GM12878 (cell line): ENCODE results near the gene UNC13A. TPM values are rescaled to one million over a fixed set of nuclear protein-coding genes. Genes with fewer than 3 reads are reported as not detected.

Experiments used
- ATAC-seq: fragments of 200-7000 bp; cut with Tn5 transposase; 3 replicates; pipeline ENCODE4 v1.9.1; 2020; ENCODE audit warnings: mild to moderate bottlenecking, moderate library complexity
- BruUV-seq: library from RNA; stranded (reverse); fragments of 400-500 nt; replicated peaks from 2 replicates; lab custom pipeline; 2021; lab: Mats Ljungman, UMichigan
- CTCF ChIA-PET: fragments of 300-600 bp; sonication (Branson Sonifier 250); formaldehyde crosslinking; extraction: SDS; loops from one replicate; lab custom pipeline; 2021; ENCODE audit warnings: inconsistent platforms; lab: Yijun Ruan, JAX
- POLR2A ChIA-PET: fragments of 350-600 bp; formaldehyde crosslinking; extraction: SDS; loops from one replicate; lab custom pipeline; 2021; ENCODE audit warnings: inconsistent platforms; lab: Charles Lee
- RAD21 ChIA-PET: fragments of 300-600 bp; sonication (Branson Sonifier 250); formaldehyde crosslinking; loops from one replicate; lab custom pipeline; 2023; ENCODE audit warnings: antibody characterized with exemption; ENCODE audit not compliant: unreplicated experiment; lab: Charles Lee
- SMC1A ChIA-PET: fragments of 300-600 bp; sonication (Branson Sonifier 250); formaldehyde crosslinking; loops from one replicate; lab custom pipeline; 2023; ENCODE audit not compliant: unreplicated experiment, uncharacterized antibody; lab: Charles Lee
- DNase-seq: peaks from one replicate; pipeline ENCODE4 v3.0.0-alpha.2; 2011; ENCODE audit warnings: low read depth, low spot score
- FAIRE-seq: peaks from 3 replicates; lab custom pipeline; 2011; peaks lifted over from hg19 to GRCh38; lab: Jason Lieb, UNC
- H2AFZ ChIP-seq: 2 replicates; pipeline ENCODE4 v1.6.0; 2011; ENCODE audit warnings: low read depth, low read length, control low read depth; ENCODE audit not compliant: control insufficient read depth
- H3K27ac ChIP-seq: 2 replicates; pipeline ENCODE4 v1.5.1; 2011; ENCODE audit warnings: control low read depth; ENCODE audit not compliant: control insufficient read depth, insufficient read depth
- H3K27me3 ChIP-seq, 2 experiments: replicated peaks in 1 of 2; 2 replicates each; pipeline versions ENCODE4 v1.6.0 to v1.6.1; 2011; ENCODE audit warnings: low read length in 1 of 2; ENCODE audit not compliant: control insufficient read depth in 2 of 2, insufficient read depth in 2 of 2
- H3K36me3 ChIP-seq, 2 experiments: 2 replicates each; pipeline ENCODE4 v1.5.1; 2011; ENCODE audit warnings: low read length in 1 of 2; ENCODE audit not compliant: control insufficient read depth in 2 of 2, insufficient read depth in 2 of 2
- H3K4me1 ChIP-seq: 2 replicates; pipeline ENCODE4 v1.6.1; 2011; ENCODE audit warnings: mild to moderate bottlenecking, low read length, moderate library complexity, mixed read lengths; ENCODE audit not compliant: control insufficient read depth, insufficient read depth
- H3K4me2 ChIP-seq: 2 replicates; pipeline ENCODE4 v1.6.0; 2011; ENCODE audit warnings: control low read depth; ENCODE audit not compliant: control insufficient read depth, insufficient read depth
- H3K4me3 ChIP-seq: fragments of 200-600 bp; sonication (generic); 2 replicates; pipeline ENCODE4 v1.5.1; 2016
- H3K79me2 ChIP-seq: 2 replicates; pipeline ENCODE4 v1.6.0; 2011; ENCODE audit warnings: low read length; ENCODE audit not compliant: control insufficient read depth, insufficient read depth
- H3K9ac ChIP-seq: 2 replicates; pipeline ENCODE4 v1.8.0; 2011; ENCODE audit warnings: low read length, control low read depth, mixed read lengths; ENCODE audit not compliant: control insufficient read depth, insufficient read depth
- H3K9me3 ChIP-seq: replicated peaks from 3 replicates; pipeline ENCODE4 v1.5.1; 2011; ENCODE audit warnings: mild to moderate bottlenecking, low read length; ENCODE audit not compliant: control insufficient read depth, insufficient read depth
- H4K20me1 ChIP-seq: 2 replicates; pipeline ENCODE4 v1.6.0; 2011; ENCODE audit not compliant: control insufficient read depth, insufficient read depth
- DPF2 ChIP-seq: fragments of 450-650 bp; IDR thresholded peaks from 2 replicates; pipeline ENCODE4 v1.6.1; 2017; ENCODE audit warnings: mild to moderate bottlenecking
- ELK1 ChIP-seq: IDR thresholded peaks from 2 replicates; pipeline ENCODE4 v1.6.1; 2012; ENCODE audit warnings: low read depth, low read length, improper control_type of control experiment
- KDM1A ChIP-seq: fragments of 200-600 bp; sonication (generic); IDR thresholded peaks from 2 replicates; pipeline ENCODE4 v1.6.1; 2016; ENCODE audit warnings: borderline replicate concordance
- NBN ChIP-seq: fragments of 450-650 bp; IDR thresholded peaks from 2 replicates; pipeline ENCODE4 v1.6.1; 2016
- NFYA ChIP-seq: IDR thresholded peaks from 2 replicates; pipeline ENCODE4 v1.6.1; 2011; ENCODE audit warnings: low read depth, mild to moderate bottlenecking, low read length, improper control_type of control experiment, borderline replicate concordance
- RBBP5 ChIP-seq: fragments of 200-600 bp; sonication (generic); conservative IDR thresholded peaks from 2 replicates; pipeline ENCODE4 v1.6.1; 2016
- TBL1XR1 ChIP-seq: IDR thresholded peaks from 2 replicates; pipeline ENCODE4 v1.6.1; 2012; ENCODE audit warnings: low read depth, low read length, improper control_type of control experiment
- ZNF274 ChIP-seq: IDR thresholded peaks from one replicate; pipeline ENCODE4 v1.8.0; 2011; ENCODE audit not compliant: insufficient read length, insufficient read depth
- ZNF687 ChIP-seq: fragments of 450-650 bp; IDR thresholded peaks from 2 replicates; pipeline ENCODE4 v1.6.1; 2017; ENCODE audit warnings: mild to moderate bottlenecking, moderate library complexity
- WGBS: methylation state at CpG from one replicate; pipeline ENCODE4 v1.1.6; 2016; ENCODE audit warnings: low lambda C conversion rate; ENCODE audit not compliant: insufficient replicate concordance, insufficient coverage; ENCODE audit errors: missing lambda C conversion rate; 5-methylcytosine and 5-hydroxymethylcytosine counted together
- in situ Hi-C: fragments of 300-500 bp; cut with MboI; formaldehyde crosslinking; loops from 9 replicates; pipeline ENCODE4 v1.14.3; 2018; ENCODE audit warnings: mixed read lengths
- intact Hi-C: fragments of 100-400 bp; cut with micrococcal nuclease; formaldehyde crosslinking; loops from one replicate; pipeline ENCODE4 v1.14.2; 2022; ENCODE audit not compliant: unreplicated experiment
- polyA plus RNA-seq, 11 experiments: library from polyadenylated mRNA; depleted of rRNA in 4 of 11; unstranded in 6 of 11; stranded (reverse) in 5 of 11; fragments of >200 nt; fragmentation: Nextera tagmentation in 4 of 11; fragmentation: Illumina TruSeq in 1 of 11; extraction: Ambion mirVana in 4 of 11; extraction: Trizol in 1 of 11; gene quantifications; 1 replicate in 1 of 11; 2 replicates in 10 of 11; pipeline versions ENCODE4 v1.2.1 to v1.2.3, GENCODE V29; 2011 to 2016; ENCODE audit warnings: inconsistent platforms in 2 of 11, missing spikeins in 2 of 11, low read depth in 1 of 11
- total RNA-seq, 4 experiments: library from RNA; depleted of rRNA in 3 of 4; stranded (reverse); fragments of >200 nt in 3 of 4; fragmentation: Illumina TruSeq in 1 of 4; extraction: Trizol in 1 of 4; gene quantifications; 2 replicates each; pipeline versions ENCODE4 v1.2.1 to v1.2.3, GENCODE V29; 2013 to 2021
- TF ChIP-seq, protein P1 (sequence below): fragments of 450-650 bp; IDR thresholded peaks from 2 replicates; pipeline ENCODE4 v1.6.1; 2018; ENCODE audit warnings: mild to moderate bottlenecking, low read depth, moderate library complexity; ENCODE audit not compliant: partially characterized antibody

UNC13A gene
- total and polyA plus RNA-seq, 10 of the 15 experiments (the other 5 are each of a cell fraction or from before 2014, with no cell fraction given), result under 0.01 to 0.23 (median 0.13) TPM; not detected in 1

GRCh38 chr19:17625043-17625442 lies 63.1 kb downstream of the UNC13A start:
- TF ChIP-seq TBL1XR1, result no peak
- TF ChIP-seq KDM1A, result no peak
- TF ChIP-seq ELK1, result no peak
- no peak for TF ChIP-seq RBBP5
- TF ChIP-seq DPF2, result no peak
- no peak for TF ChIP-seq NFYA
- TF ChIP-seq ZNF687, result no peak
- no peak for TF ChIP-seq NBN
- no peak for TF ChIP-seq ZNF274
- TF ChIP-seq, protein P1, sequence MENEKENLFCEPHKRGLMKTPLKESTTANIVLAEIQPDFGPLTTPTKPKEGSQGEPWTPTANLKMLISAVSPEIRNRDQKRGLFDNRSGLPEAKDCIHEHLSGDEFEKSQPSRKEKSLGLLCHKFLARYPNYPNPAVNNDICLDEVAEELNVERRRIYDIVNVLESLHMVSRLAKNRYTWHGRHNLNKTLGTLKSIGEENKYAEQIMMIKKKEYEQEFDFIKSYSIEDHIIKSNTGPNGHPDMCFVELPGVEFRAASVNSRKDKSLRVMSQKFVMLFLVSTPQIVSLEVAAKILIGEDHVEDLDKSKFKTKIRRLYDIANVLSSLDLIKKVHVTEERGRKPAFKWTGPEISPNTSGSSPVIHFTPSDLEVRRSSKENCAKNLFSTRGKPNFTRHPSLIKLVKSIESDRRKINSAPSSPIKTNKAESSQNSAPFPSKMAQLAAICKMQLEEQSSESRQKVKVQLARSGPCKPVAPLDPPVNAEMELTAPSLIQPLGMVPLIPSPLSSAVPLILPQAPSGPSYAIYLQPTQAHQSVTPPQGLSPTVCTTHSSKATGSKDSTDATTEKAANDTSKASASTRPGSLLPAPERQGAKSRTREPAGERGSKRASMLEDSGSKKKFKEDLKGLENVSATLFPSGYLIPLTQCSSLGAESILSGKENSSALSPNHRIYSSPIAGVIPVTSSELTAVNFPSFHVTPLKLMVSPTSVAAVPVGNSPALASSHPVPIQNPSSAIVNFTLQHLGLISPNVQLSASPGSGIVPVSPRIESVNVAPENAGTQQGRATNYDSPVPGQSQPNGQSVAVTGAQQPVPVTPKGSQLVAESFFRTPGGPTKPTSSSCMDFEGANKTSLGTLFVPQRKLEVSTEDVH, result no peak
- Histone ChIP-seq H4K20me1 (no peaks in the 10 kb centered on the region), H3K4me2 (no peak overlapping the region), H3K79me2 (no peaks in the 10 kb centered on the region), H3K27ac (no peak overlapping the region), H3K27me3 (no peaks in the 10 kb centered on the region), H3K4me3 (no peak overlapping the region), H2AFZ (no peak overlapping the region), H3K36me3 (no peaks in the 10 kb centered on the region), H3K9ac (no peak overlapping the region), H3K9me3 (no peaks in the 10 kb centered on the region; the same call in 2 of the 3 replicates), H3K4me1 (no peaks in the 10 kb centered on the region)
- SMC1A ChIA-PET, result no interaction called here
- intact Hi-C loops, result no loop called here
- in situ Hi-C loops, result no loop called here
- BruUV-seq, result no TSS peak
- WGBS, result 30% methylated on average over 1 of the region's 1 CpG
- POLR2A ChIA-PET, result no interaction called here
- ATAC-seq (no peak), FAIRE-seq (no peak), DNase-seq (no peak)
- RAD21 ChIA-PET, result no interaction called here
- CTCF ChIA-PET, result no interaction called here
